Karpas-422 (cell line): ENCODE measurements around the gene LHX5. TPM values are rescaled to one million over a fixed set of nuclear protein-coding genes. Genes with fewer than 3 reads are reported as not detected.

ENCODE experiments used
- DNase-seq: peaks from one replicate; pipeline ENCODE4 v3.0.0-alpha.2; 2015
- H2AFZ ChIP-seq: fragments of 200-600 bp; sonication (generic); 2 replicates; pipeline ENCODE4 v1.6.1; 2014; ENCODE audit warnings: antibody characterized with exemption, low read length, mixed read lengths
- H3K27ac ChIP-seq: fragments of 200-600 bp; sonication (generic); 2 replicates; pipeline ENCODE4 v1.5.1; 2014; ENCODE audit warnings: mild to moderate bottlenecking, low read length, moderate library complexity
- H3K27me3 ChIP-seq: fragments of 200-600 bp; sonication (generic); 2 replicates; pipeline ENCODE4 v1.6.1; 2014; ENCODE audit warnings: low read length, mixed read lengths
- H3K36me3 ChIP-seq: fragments of 200-600 bp; sonication (generic); 2 replicates; pipeline ENCODE4 v1.6.1; 2014; ENCODE audit warnings: low read length, mixed read lengths; ENCODE audit not compliant: insufficient read depth
- H3K4me1 ChIP-seq: fragments of 200-600 bp; sonication (generic); 2 replicates; pipeline ENCODE4 v1.6.1; 2014; ENCODE audit warnings: mild to moderate bottlenecking, low read length, mixed read lengths
- H3K4me2 ChIP-seq: fragments of 200-600 bp; sonication (generic); 2 replicates; pipeline ENCODE4 v1.6.1; 2014; ENCODE audit warnings: low read length, low read depth, mild to moderate bottlenecking; ENCODE audit not compliant: poor library complexity, severe bottlenecking
- H3K4me3 ChIP-seq: fragments of 200-600 bp; sonication (generic); 2 replicates; pipeline ENCODE4 v1.5.1; 2014; ENCODE audit warnings: mild to moderate bottlenecking, antibody characterized with exemption, low read length, mixed read lengths
- H3K79me2 ChIP-seq: fragments of 200-600 bp; sonication (generic); 2 replicates; pipeline ENCODE4 v1.6.1; 2014; ENCODE audit warnings: mild to moderate bottlenecking, low read length, mixed read lengths
- H3K9ac ChIP-seq: fragments of 200-600 bp; sonication (generic); 2 replicates; pipeline ENCODE4 v1.6.0; 2014; ENCODE audit warnings: low read length
- H3K9me2 ChIP-seq: fragments of 200-600 bp; sonication (generic), shearing (Covaris generic); replicated peaks from 2 replicates; pipeline ENCODE4 v1.6.0; 2014; ENCODE audit warnings: mild to moderate bottlenecking, low read length, moderate library complexity; ENCODE audit not compliant: insufficient read depth
- H3K9me3 ChIP-seq: fragments of 300-700, 200-600 bp; sonication (generic); 2 replicates; pipeline ENCODE4 v1.6.1; 2014; ENCODE audit warnings: low read length, mixed read lengths
- H4K20me1 ChIP-seq: fragments of 200-600 bp; sonication (generic); 2 replicates; pipeline ENCODE4 v1.6.1; 2014; ENCODE audit warnings: mild to moderate bottlenecking, antibody characterized with exemption, low read length, low read depth; ENCODE audit not compliant: insufficient read depth
- total RNA-seq: library from RNA; depleted of rRNA; stranded (reverse); fragments of >200 nt; shearing (Covaris generic); gene quantifications from 2 replicates; pipeline ENCODE4 v1.2.3, GENCODE V29; 2014; ENCODE audit warnings: low replicate concordance

Gene LHX5
- total RNA-seq, 1 experiment from 2014 or later, result not detected

DNA sequence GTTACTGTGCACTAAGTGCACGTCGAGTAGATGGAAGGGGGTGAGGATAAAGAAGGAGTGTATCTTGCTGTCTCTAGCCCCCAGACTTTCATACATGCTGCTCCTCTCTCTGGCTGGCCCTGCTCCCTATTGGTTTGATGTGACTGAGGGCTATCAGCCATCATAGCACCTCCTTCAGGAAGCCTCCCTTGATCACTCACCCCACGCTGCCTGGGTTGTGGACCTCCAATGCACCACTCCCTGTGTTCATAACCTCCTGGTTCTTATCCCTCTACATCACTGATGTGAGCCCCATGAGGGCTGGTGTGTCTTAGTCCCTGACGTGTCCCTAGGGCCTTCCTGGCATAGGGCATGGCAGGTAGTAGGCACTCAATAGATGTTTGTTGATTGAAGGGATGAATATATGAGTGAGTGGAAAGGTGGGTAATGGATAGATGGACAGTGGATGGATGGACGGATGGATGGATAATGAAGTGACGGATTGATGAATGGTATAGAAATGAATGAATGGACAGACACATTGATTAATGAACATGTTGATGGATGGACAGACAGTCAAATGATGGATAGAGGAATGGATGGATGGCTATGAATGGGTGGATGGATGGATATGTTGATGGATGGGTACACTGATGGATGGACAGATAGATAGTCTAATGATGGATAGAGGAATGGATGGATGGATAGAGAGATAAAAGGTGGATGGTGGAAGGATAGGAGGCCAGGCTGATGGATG lies 34.5 kb downstream of the LHX5 start:
- no peak for DNase-seq
- Histone ChIP-seq H3K27me3 (no peaks in the 10 kb centered on the region; the same call in 1 of the 2 replicates), H3K36me3 (no peaks in the 10 kb centered on the region), H3K4me2 (no peak overlapping the region), H3K79me2 (no peaks in the 10 kb centered on the region), H3K9me2 (no peaks in the 10 kb centered on the region), H3K27ac (no peak overlapping the region), H3K9me3 (no peaks in the 10 kb centered on the region), H4K20me1 (no peaks in the 10 kb centered on the region; the same call in 1 of the 2 replicates), H2AFZ (no peak overlapping the region), H3K4me3 (no peak overlapping the region), H3K9ac (no peak overlapping the region), H3K4me1 (no peaks in the 10 kb centered on the region)

DNA sequence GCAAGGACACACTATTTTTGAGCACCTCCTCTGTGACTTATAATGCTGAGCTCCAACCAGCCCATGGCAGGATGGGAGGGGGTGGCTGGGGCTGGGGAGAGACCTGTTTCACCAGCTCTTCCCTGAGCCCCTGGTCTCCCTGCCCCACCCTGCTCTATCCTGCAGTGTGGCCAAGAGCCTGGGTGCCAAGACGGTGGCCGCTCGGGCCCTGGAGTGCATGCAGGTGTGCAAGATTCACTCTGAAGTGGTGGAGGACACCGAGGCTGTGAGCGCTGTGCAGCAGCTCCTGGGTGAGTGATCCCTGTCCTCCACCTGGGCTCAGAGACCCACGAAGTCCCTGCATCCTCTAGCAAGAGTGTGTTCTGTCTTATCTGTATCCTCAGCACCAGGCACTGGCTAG lies 35.1 kb downstream of the LHX5 start:
- Histone ChIP-seq H3K9me3 (no peaks in the 10 kb centered on the region), H3K9ac (no peak overlapping the region), H3K27ac (no peak overlapping the region), H3K36me3 (no peaks in the 10 kb centered on the region), H3K79me2 (no peaks in the 10 kb centered on the region), H4K20me1 (no peaks in the 10 kb centered on the region; the same call in 1 of the 2 replicates), H3K27me3 (no peaks in the 10 kb centered on the region; the same call in 1 of the 2 replicates), H3K4me3 (no peak overlapping the region), H3K4me1 (no peaks in the 10 kb centered on the region), H3K4me2 (no peak overlapping the region), H2AFZ (no peak overlapping the region), H3K9me2 (no peaks in the 10 kb centered on the region)
- DNase-seq, result no peak

DNA sequence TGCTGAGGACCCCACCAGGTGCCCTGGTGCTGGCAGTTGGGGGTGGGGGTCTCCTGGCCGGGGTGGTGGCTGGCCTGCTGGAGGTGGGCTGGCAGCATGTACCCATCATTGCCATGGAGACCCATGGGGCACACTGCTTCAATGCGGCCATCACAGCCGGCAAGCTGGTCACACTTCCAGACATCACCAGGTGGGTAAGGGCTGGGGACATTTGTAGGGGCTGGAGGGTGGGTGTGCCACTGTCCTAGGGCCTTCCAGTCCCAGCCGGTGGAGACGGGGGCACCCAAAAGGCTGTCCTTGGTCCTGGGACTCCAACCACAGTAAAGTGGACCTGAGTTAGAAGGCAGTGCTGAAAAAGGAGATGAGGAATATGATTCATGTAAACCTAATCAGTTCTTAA lies 36.3 kb downstream of the LHX5 start:
- Histone ChIP-seq H3K27me3 (no peaks in the 10 kb centered on the region; the same call in 1 of the 2 replicates), H3K27ac (no peak overlapping the region), H3K79me2 (no peaks in the 10 kb centered on the region), H3K4me3 (no peak overlapping the region), H2AFZ (no peak overlapping the region), H3K9ac (no peak overlapping the region), H3K4me1 (no peaks in the 10 kb centered on the region), H3K9me2 (no peaks in the 10 kb centered on the region), H3K36me3 (no peaks in the 10 kb centered on the region), H3K9me3 (no peaks in the 10 kb centered on the region), H3K4me2 (no peak overlapping the region), H4K20me1 (no peaks in the 10 kb centered on the region; the same call in 1 of the 2 replicates)
- DNase-seq, result no peak

DNA sequence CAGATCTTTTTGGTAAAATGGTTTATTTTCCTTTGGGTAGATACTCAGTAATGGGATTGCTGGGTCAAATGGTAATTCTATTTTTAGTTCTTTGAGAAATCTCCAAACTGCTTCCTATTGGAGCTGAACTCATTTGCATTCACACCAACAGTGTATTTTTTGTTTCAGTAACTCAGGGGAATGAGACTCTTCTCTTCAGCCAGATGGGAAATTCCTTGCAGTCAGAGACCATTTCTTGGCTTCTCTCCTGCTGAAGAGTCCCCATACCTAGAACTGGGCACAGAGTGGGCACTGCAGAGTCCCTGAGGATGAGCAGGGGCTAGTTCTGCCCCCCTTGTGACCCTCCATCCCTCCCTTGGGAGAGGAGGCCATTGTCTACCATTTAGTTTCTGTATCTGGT lies 38.7 kb downstream of the LHX5 start:
- no peak overlapping the region for H3K4me3 ChIP-seq
- no peaks in the 10 kb centered on the region for H4K20me1 ChIP-seq
- no peaks in the 10 kb centered on the region for H3K27me3 ChIP-seq
- no peaks in the 10 kb centered on the region for H3K36me3 ChIP-seq
- no peak overlapping the region for H3K9ac ChIP-seq
- H2AFZ ChIP-seq, result no peak overlapping the region
- H3K79me2 ChIP-seq, result no peaks in the 10 kb centered on the region
- H3K9me2 ChIP-seq, result no peaks in the 10 kb centered on the region
- no peak for DNase-seq
- H3K4me1 ChIP-seq, result no peaks in the 10 kb centered on the region
- no peaks in the 10 kb centered on the region for H3K9me3 ChIP-seq
- H3K27ac ChIP-seq, result no peak overlapping the region
- H3K4me2 ChIP-seq, result no peak overlapping the region

DNA sequence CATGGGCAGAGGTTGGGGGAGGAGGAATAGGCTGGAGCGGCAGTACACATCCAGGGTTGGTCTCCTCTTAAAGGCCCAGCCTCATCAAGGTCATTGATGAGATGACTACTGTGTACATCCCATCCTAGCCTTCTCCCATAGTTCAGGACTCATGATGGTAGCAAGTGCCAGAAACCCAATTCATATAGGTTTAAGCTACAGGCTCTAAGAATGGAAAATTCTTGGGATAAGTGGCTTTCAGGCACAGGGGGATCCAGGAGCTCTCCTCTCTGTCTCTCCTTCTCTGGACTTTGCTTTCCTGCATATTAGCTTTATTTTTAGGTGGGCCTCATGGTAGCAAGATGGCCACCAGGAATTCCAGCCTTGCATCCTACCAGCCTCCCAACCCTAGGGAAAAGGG lies 43.2 kb downstream of the LHX5 start:
- Histone ChIP-seq H3K27ac (no peak overlapping the region), H3K4me3 (no peak overlapping the region), H3K9me2 (no peaks in the 10 kb centered on the region), H3K79me2 (no peaks in the 10 kb centered on the region), H3K27me3 (no peaks in the 10 kb centered on the region), H3K36me3 (no peaks in the 10 kb centered on the region), H3K4me2 (no peak overlapping the region), H4K20me1 (no peaks in the 10 kb centered on the region), H3K4me1 (peaks cover 16% of the 10 kb centered on the region), H2AFZ (no peak overlapping the region), H3K9ac (no peak overlapping the region), H3K9me3 (no peaks in the 10 kb centered on the region)
- DNase-seq, result no peak

DNA sequence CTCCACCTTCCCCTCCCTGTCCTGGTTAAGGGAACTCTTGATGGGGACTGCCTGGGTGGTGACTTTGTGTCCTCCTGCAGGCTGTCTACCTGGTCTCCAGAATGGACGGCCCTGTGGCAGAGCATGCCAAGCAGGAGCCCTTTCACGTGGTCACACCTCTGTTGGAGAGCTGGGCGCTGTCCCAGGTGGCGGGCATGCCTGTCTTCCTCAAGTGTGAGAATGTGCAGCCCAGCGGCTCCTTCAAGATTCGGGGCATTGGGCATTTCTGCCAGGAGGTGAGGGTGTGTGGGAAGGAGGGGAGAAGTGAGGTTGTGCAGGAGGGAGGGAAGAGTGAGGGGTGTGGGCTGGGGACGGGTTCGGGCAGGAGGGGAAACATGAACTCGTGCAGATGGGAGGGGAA lies 43.8 kb downstream of the LHX5 start:
- H3K79me2 ChIP-seq, result no peaks in the 10 kb centered on the region
- no peak for DNase-seq
- no peak overlapping the region for H3K9ac ChIP-seq
- no peaks in the 10 kb centered on the region for H3K9me2 ChIP-seq
- no peak overlapping the region for H2AFZ ChIP-seq
- no peak overlapping the region for H3K27ac ChIP-seq
- H3K4me1 ChIP-seq, result peaks cover 16% of the 10 kb centered on the region
- no peak overlapping the region for H3K4me2 ChIP-seq
- no peaks in the 10 kb centered on the region for H4K20me1 ChIP-seq
- no peaks in the 10 kb centered on the region for H3K9me3 ChIP-seq
- H3K36me3 ChIP-seq, result no peaks in the 10 kb centered on the region
- no peak overlapping the region for H3K4me3 ChIP-seq
- no peaks in the 10 kb centered on the region for H3K27me3 ChIP-seq

DNA sequence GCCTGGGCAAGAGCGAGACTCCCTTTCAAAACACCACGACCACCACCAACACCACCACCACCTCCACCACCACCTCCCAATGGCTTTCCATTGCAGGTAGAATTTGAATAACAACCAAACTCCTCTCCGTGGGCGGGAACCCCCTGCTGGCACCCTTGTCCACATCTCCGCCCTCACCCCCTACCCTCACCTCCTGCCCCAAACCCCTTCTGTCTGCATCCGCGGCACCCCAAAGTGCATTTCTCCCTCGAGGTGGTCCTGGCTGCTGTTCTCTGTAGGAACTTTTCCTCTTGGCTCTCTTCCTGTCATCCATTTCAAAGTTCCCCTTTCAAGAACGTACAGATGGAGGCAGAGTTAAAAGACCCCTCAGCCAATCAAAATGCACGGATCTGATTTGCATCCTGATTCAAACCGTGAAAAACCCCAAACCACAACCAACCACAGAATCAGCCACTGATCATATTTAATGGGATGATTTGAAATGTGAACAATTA lies 45.7 kb downstream of the LHX5 start:
- H4K20me1 ChIP-seq, result 0 out of 2 replicates have a peak, but pooled peaks cover 5% of the 10 kb centered on the region
- H2AFZ ChIP-seq, result no peak overlapping the region
- no peak overlapping the region for H3K27ac ChIP-seq
- no peaks in the 10 kb centered on the region for H3K9me2 ChIP-seq
- no peaks in the 10 kb centered on the region for H3K79me2 ChIP-seq
- H3K4me2 ChIP-seq, result peak overlapping the region; percentile 46
- no peaks in the 10 kb centered on the region for H3K27me3 ChIP-seq
- no peaks in the 10 kb centered on the region for H3K9me3 ChIP-seq
- H3K9ac ChIP-seq, result no peak overlapping the region
- H3K4me3 ChIP-seq, result no peak overlapping the region
- DNase-seq, result peak; percentile 86
- H3K36me3 ChIP-seq, result no peaks in the 10 kb centered on the region
- peaks cover 26% of the 10 kb centered on the region for H3K4me1 ChIP-seq

DNA sequence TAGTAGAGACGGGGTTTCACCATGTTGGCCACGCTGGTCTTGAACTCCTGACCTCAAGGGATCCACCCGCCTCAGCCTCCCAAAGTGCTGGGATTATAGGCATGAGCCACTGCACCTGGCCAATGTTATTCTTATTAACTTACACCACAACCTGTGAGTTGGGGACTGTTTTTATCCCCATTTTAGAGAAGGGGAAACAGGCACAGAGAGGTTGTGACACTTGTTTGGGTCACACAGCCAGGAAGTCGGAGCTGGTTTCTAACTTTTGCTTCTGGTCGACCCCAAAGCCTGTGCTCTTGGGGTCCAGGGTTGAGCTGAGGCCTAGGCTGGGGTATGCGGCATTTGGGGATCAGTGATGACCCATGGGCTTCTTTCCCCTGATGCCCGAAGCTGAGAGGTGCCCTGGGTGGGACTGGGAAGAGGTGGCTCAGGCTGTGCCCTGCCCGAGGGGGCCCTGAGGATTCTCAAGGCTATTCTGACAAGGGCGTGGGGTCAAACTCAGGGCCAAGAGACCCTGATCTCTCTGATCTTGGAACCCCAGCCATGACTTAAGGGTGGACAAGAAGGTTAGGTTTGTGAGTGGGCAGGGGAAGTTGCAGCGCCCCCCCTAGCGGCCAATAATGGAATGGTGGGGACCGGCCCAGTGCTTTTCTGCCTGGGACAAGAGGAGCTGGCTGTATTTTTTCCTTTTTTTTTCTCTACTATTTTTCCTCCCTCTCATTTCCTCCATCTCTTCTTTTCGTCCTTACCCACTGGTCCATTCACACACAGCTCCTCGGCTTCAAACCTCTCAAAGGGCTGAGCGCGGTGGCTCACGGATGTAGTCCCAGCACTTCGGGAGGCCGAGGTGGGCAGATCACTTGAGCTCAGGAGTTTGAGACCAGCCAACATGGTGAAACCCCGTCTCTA lies 46.5 kb downstream of the LHX5 start:
- Histone ChIP-seq H3K9me2 (no peaks in the 10 kb centered on the region), H3K27ac (no peak overlapping the region), H3K9ac (no peak overlapping the region), H3K4me2 (peak overlapping the region; percentile 46), H3K4me1 (peaks cover 26% of the 10 kb centered on the region), H3K36me3 (no peaks in the 10 kb centered on the region), H3K9me3 (no peaks in the 10 kb centered on the region), H3K27me3 (no peaks in the 10 kb centered on the region), H4K20me1 (0 out of 2 replicates have a peak, but pooled peaks cover 5% of the 10 kb centered on the region), H3K4me3 (no peak overlapping the region), H2AFZ (no peak overlapping the region), H3K79me2 (no peaks in the 10 kb centered on the region)
- DNase-seq, result peak; percentile 73
